Measurements from ENCODE around the gene MAGI2. TPM values are rescaled to one million over a fixed set of nuclear protein-coding genes. Genes with fewer than 3 reads are reported as not detected.
A peak's percentile ranks its signal among the peaks of the same experiment; 100 is the strongest.
"Not testable (repeated sequence)": the region's sequence is repeated elsewhere in the genome, so short reads cannot be mapped to it uniquely, and the experiment has no call there.

The MAGI2 gene
- total RNA-seq, 1 donor = 18.8 TPM

- H3K4me1 ChIP-seq (ENCODE audit: insufficient read depth, low read length) = no peaks in the 10 kb centered on the region
- peak; percentile 92 for TF ChIP-seq CTCF (IDR thresholded peaks at IDR 0.05; ENCODE audit: extremely low read depth, low read depth, low read length)
- no peaks in the 10 kb centered on the region for H3K9me3 ChIP-seq (ENCODE audit: low read depth, low read length)
- H3K36me3 ChIP-seq (ENCODE audit: insufficient read depth, low read length) = no peaks in the 10 kb centered on the region
- no peaks in the 10 kb centered on the region for H4K20me1 ChIP-seq (ENCODE audit: insufficient read depth, low read length)
- no peaks in the 10 kb centered on the region for H3K79me2 ChIP-seq (ENCODE audit: insufficient read depth, low read length)
- no peaks in the 10 kb centered on the region for H3K27me3 ChIP-seq (ENCODE audit: insufficient read depth, low read length)
- no peak overlapping the region for H3K4me3 ChIP-seq (ENCODE audit: insufficient read depth, low read length)
- DNase-seq (ENCODE audit: insufficient read length, low spot score, missing footprints) = peak; percentile 38
- H3K4me2 ChIP-seq (ENCODE audit: insufficient read depth, low read length) = no peak overlapping the region
- H2AFZ ChIP-seq (ENCODE audit: low read length) = no peak overlapping the region
- no peak overlapping the region for H3K27ac ChIP-seq (ENCODE audit: low read depth, low read length)
Observed at GRCh38 chr7:78510580-78511188, 942.8 kb downstream of the MAGI2 start.

- H3K79me2 ChIP-seq (ENCODE audit: insufficient read depth, low read length); H4K20me1 ChIP-seq (ENCODE audit: insufficient read depth, low read length); H3K4me3 ChIP-seq (ENCODE audit: insufficient read depth, low read length); H3K27ac ChIP-seq (ENCODE audit: low read depth, low read length); DNase-seq (ENCODE audit: insufficient read length, low spot score, missing footprints); H3K27me3 ChIP-seq (ENCODE audit: insufficient read depth, low read length); H2AFZ ChIP-seq (ENCODE audit: low read length); H3K36me3 ChIP-seq (ENCODE audit: insufficient read depth, low read length); H3K9me3 ChIP-seq (ENCODE audit: low read depth, low read length); H3K4me1 ChIP-seq (ENCODE audit: insufficient read depth, low read length); H3K4me2 ChIP-seq (ENCODE audit: insufficient read depth, low read length): not testable (repeated sequence)
Observed at GRCh38 chr7:78503301-78503700, 950.2 kb downstream of the MAGI2 start.

- Histone ChIP-seq H3K27me3 (ENCODE audit: insufficient read depth, low read length) (no peaks in the 10 kb centered on the region), H2AFZ (ENCODE audit: low read length) (no peak overlapping the region), H4K20me1 (ENCODE audit: insufficient read depth, low read length) (no peaks in the 10 kb centered on the region), H3K27ac (ENCODE audit: low read depth, low read length) (no peak overlapping the region), H3K36me3 (ENCODE audit: insufficient read depth, low read length) (no peaks in the 10 kb centered on the region), H3K4me2 (ENCODE audit: insufficient read depth, low read length) (no peak overlapping the region), H3K9me3 (ENCODE audit: low read depth, low read length) (no peaks in the 10 kb centered on the region), H3K79me2 (ENCODE audit: insufficient read depth, low read length) (no peaks in the 10 kb centered on the region), H3K4me1 (ENCODE audit: insufficient read depth, low read length) (peaks cover 5% of the 10 kb centered on the region), H3K4me3 (ENCODE audit: insufficient read depth, low read length) (no peak overlapping the region)
- TF ChIP-seq CTCF (IDR thresholded peaks at IDR 0.05; ENCODE audit: extremely low read depth, low read depth, low read length) = no peak
- no peak for DNase-seq (ENCODE audit: insufficient read length, low spot score, missing footprints)
Observed at GRCh38 chr7:78501064-78501463, 952.4 kb downstream of the MAGI2 start.

- no peak for TF ChIP-seq CTCF (IDR thresholded peaks at IDR 0.05; ENCODE audit: extremely low read depth, low read depth, low read length)
- Histone ChIP-seq H3K27me3 (ENCODE audit: insufficient read depth, low read length) (no peaks in the 10 kb centered on the region), H3K36me3 (ENCODE audit: insufficient read depth, low read length) (no peaks in the 10 kb centered on the region), H3K79me2 (ENCODE audit: insufficient read depth, low read length) (no peaks in the 10 kb centered on the region), H3K9me3 (ENCODE audit: low read depth, low read length) (no peaks in the 10 kb centered on the region), H4K20me1 (ENCODE audit: insufficient read depth, low read length) (no peaks in the 10 kb centered on the region), H3K4me2 (ENCODE audit: insufficient read depth, low read length) (no peak overlapping the region), H3K4me1 (ENCODE audit: insufficient read depth, low read length) (peaks cover 5% of the 10 kb centered on the region), H3K4me3 (ENCODE audit: insufficient read depth, low read length) (no peak overlapping the region), H2AFZ (ENCODE audit: low read length) (no peak overlapping the region), H3K27ac (ENCODE audit: low read depth, low read length) (no peak overlapping the region)
- DNase-seq (ENCODE audit: insufficient read length, low spot score, missing footprints) = no peak
Observed at GRCh38 chr7:78499971-78500370, 953.5 kb downstream of the MAGI2 start.

Measured in osteoblast (primary cell).